ENCODE data around the gene CCSER1. TPM values are rescaled to one million over a fixed set of nuclear protein-coding genes. Genes with fewer than 3 reads are reported as not detected.

Gene CCSER1
- total RNA-seq, 1 donor from 2014 or later, result 20.1 TPM

GRCh38 chr4:91037951-91038350 lies 910.8 kb downstream of the CCSER1 start:
- TF ChIP-seq CTCF (IDR thresholded peaks at IDR 0.05), result no peak
- Mint-ChIP-seq H3K4me1 (no peaks in the 10 kb centered on the region), H3K27me3 (no peaks in the 10 kb centered on the region), H3K4me3 (no peak overlapping the region), H3K36me3 (ENCODE audit: low read depth) (no peaks in the 10 kb centered on the region), H3K27ac (no peak overlapping the region), H3K9me3 (no peaks in the 10 kb centered on the region)
- intact Hi-C loops (cut with micrococcal nuclease), result no loop called here
- ATAC-seq (ENCODE audit: low read depth) (no peak), DNase-seq (no peak)
- ChIA-PET CTCF (no interaction called here), POLR2A (no interaction called here)

GRCh38 chr4:91057871-91058270 lies 930.7 kb downstream of the CCSER1 start:
- intact Hi-C loops (cut with micrococcal nuclease), result no loop called here

GRCh38 chr4:91058345-91058744 lies 931.2 kb downstream of the CCSER1 start:
- no peak overlapping the region for H3K4me3 Mint-ChIP-seq

More at GRCh38 chr4:91057871-91058270, 930.7 kb downstream of the CCSER1 start:
- Mint-ChIP-seq H3K36me3 (ENCODE audit: low read depth) (no peaks in the 10 kb centered on the region), H3K9me3 (peaks cover 6% of the 10 kb centered on the region), H3K27me3 (no peaks in the 10 kb centered on the region), H3K27ac (no peak overlapping the region), H3K4me1 (no peaks in the 10 kb centered on the region), H3K4me3 (no peak overlapping the region)
- ChIA-PET POLR2A (no interaction called here), CTCF (no interaction called here)
- no peak for TF ChIP-seq CTCF (IDR thresholded peaks at IDR 0.05)
- DNase-seq (no peak), ATAC-seq (ENCODE audit: low read depth) (no peak)

GRCh38 chr4:91064157-91064853 lies 937.1 kb downstream of the CCSER1 start:
- Mint-ChIP-seq H3K27ac (no peak overlapping the region), H3K27me3 (no peaks in the 10 kb centered on the region), H3K4me1 (no peaks in the 10 kb centered on the region), H3K9me3 (no peaks in the 10 kb centered on the region), H3K36me3 (ENCODE audit: low read depth) (no peaks in the 10 kb centered on the region), H3K4me3 (no peak overlapping the region)
- intact Hi-C loops (cut with micrococcal nuclease), result no loop called here
- DNase-seq (no peak), ATAC-seq (ENCODE audit: low read depth) (no peak)
- ChIA-PET POLR2A (no interaction called here), CTCF (no interaction called here)
- TF ChIP-seq CTCF (IDR thresholded peaks at IDR 0.05), result no peak

More at GRCh38 chr4:91058345-91058744, 931.2 kb downstream of the CCSER1 start:
- ATAC-seq (ENCODE audit: low read depth) (no peak), DNase-seq (no peak)
- Mint-ChIP-seq H3K36me3 (ENCODE audit: low read depth) (no peaks in the 10 kb centered on the region), H3K4me1 (no peaks in the 10 kb centered on the region), H3K9me3 (peaks cover 6% of the 10 kb centered on the region), H3K27me3 (no peaks in the 10 kb centered on the region), H3K27ac (no peak overlapping the region)
- ChIA-PET POLR2A (no interaction called here), CTCF (no interaction called here)
- TF ChIP-seq CTCF (IDR thresholded peaks at IDR 0.05), result no peak
- intact Hi-C loops (cut with micrococcal nuclease), result no loop called here

- DNase-seq (no peak), ATAC-seq (ENCODE audit: low read depth) (no peak)
- ChIA-PET CTCF (no interaction called here), POLR2A (no interaction called here)
- Mint-ChIP-seq H3K36me3 (ENCODE audit: low read depth) (no peaks in the 10 kb centered on the region), H3K9me3 (no peaks in the 10 kb centered on the region), H3K27me3 (no peaks in the 10 kb centered on the region), H3K27ac (no peak overlapping the region), H3K4me1 (no peaks in the 10 kb centered on the region), H3K4me3 (no peak overlapping the region)
- intact Hi-C loops (cut with micrococcal nuclease), result no loop called here
- TF ChIP-seq CTCF (IDR thresholded peaks at IDR 0.05), result no peak
These were observed 937.9 kb downstream of the CCSER1 start for GRCh38 chr4:91065117-91065516.
